Lower leg skin (tissue), 3 donors: ENCODE results near the gene DRC7.

Source experiments
- POLR2A ChIP-seq, 2 donors: fragments of 450-650 bp; IDR thresholded peaks; one replicate each; pipeline ENCODE4 v1.6.1; 2016 to 2017; ENCODE audit warnings: antibody characterized with exemption in 2 of 2, mild to moderate bottlenecking in 1 of 2, moderate library complexity in 1 of 2
- TF ChIP-seq, protein P1 (sequence below), 3 donors: fragments of 450-650 bp; IDR thresholded peaks; one replicate each; pipeline ENCODE4 v1.5.1; 2016; ENCODE audit warnings: antibody characterized with exemption in 3 of 3, mild to moderate bottlenecking in 3 of 3, moderate library complexity in 2 of 3

DNA sequence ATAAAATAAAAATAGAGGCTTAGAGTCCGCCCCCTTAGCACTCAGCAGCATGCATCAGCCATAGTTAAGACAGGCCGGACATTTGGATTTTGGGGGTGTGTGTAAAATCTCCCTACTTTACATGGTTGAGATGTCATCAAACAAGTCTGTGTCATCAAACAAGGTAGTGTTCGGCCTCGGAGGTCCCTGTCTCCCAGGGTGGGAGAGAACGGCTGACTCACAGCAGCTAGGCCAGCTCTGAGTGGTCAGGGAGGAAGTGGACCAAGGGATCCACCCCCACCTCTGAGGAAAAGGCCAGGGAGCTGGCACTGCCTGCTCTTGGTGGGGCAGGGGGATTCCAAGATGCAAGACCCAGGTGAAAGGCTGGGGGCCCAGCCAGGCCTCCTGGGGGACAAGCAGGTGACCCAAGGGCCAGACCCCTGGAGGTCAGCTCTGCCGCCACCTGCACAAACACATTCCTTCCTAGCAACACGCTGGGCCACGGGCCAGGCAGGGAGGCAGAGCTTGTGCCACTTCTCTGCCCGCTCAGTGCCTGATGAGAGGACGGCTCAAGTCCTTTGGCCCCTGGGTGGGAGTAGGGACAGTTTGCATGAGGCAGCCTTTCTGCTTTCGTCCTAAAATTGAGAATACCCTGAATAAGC, 79.2 kb downstream of the DRC7 start:
- TF ChIP-seq, protein P1, sequence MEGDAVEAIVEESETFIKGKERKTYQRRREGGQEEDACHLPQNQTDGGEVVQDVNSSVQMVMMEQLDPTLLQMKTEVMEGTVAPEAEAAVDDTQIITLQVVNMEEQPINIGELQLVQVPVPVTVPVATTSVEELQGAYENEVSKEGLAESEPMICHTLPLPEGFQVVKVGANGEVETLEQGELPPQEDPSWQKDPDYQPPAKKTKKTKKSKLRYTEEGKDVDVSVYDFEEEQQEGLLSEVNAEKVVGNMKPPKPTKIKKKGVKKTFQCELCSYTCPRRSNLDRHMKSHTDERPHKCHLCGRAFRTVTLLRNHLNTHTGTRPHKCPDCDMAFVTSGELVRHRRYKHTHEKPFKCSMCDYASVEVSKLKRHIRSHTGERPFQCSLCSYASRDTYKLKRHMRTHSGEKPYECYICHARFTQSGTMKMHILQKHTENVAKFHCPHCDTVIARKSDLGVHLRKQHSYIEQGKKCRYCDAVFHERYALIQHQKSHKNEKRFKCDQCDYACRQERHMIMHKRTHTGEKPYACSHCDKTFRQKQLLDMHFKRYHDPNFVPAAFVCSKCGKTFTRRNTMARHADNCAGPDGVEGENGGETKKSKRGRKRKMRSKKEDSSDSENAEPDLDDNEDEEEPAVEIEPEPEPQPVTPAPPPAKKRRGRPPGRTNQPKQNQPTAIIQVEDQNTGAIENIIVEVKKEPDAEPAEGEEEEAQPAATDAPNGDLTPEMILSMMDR (IDR thresholded peaks at IDR 0.05): no peak
- no peak for TF ChIP-seq POLR2A (IDR thresholded peaks at IDR 0.05)
